Measurements from ENCODE around the gene GRK6.

GRCh38 chr5:177471610-177472356 lies 45.3 kb downstream of the GRK6 start:
- TF ChIP-seq POLR2A (IDR thresholded peaks at IDR 0.05) (no peak), CTCF (IDR thresholded peaks at IDR 0.05) (no peak), EP300 (IDR thresholded peaks at IDR 0.05) (no peak)

Data from tibial nerve (tissue), 4 donors.